Stimulated activated CD8-positive, alpha-beta memory T cell treated with anti-CD3 and anti-CD28 coated beads, Interleukin-15, amount 100 ng/mL, for 4 hours (primary cell): Measurements from ENCODE around the gene HDAC11.

Experiments used
- DNase-seq, 2 donors: peaks; one replicate each; pipeline ENCODE4 v3.0.0-alpha.2; 2020; ENCODE audit warnings: low read depth in 2 of 2

The HDAC11 gene

GRCh38 chr3:13524979-13525669 lies 45.0 kb downstream of the HDAC11 start:
- DNase-seq, result no peak

DNA sequence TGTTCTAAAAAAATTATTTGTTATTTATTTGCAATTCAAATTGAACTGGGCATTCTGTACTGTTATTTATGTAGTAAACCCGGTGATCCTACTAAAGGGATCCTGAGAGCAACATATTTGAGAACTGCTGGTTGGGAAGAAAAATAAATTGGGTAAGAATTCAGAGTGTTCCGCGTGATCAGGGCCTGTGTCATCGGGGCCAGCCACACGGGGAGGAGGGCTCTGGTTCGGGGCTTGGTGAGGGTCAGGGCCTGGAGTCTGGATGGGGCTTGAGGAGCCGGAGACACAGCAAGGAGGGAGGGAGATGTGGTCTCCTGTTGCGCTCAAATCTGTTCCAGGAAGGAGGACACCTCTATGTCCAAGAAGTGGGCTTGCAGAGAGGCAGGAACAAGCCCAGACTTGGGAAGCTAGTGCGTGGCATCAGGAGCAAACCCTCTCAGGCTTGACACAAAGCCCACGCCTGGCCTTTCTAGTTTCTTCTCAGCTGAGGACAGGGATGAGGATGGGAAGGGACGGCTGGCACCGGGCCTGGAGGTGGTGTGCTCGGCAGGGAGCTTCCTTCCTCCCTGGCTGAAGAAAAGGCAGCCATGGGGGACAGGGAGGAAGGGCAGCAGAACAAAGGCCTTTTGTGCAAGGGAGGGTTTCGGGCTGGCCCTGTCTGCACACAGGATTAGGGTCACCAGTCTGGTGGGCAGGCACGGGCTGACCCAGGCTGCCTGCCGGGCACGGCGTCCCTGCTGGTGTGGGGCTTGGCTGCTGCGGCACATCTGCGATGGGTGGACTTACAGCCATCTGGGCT lies 45.9 kb downstream of the HDAC11 start:
- DNase-seq, result no peak

DNA sequence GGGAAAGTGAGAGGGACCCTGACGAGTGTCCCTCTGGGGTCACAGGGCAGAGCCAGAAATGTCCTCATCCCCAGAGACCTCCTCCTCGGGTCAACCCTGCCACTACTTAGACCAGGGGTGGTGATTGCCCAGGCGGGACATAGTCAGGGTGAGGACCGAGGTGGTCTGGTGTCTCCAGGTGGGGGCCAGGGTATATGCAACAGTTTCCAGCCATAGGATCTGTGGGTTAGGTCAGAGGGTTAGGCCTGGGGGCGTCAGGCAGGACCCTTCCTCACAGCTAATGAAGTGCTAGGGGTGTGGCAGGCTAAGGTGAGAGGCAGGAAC lies 46.5 kb downstream of the HDAC11 start:
- no peak for DNase-seq

- DNase-seq, result no peak
These were observed 48.2 kb downstream of the HDAC11 start for GRCh38 chr3:13528217-13528867.

DNA sequence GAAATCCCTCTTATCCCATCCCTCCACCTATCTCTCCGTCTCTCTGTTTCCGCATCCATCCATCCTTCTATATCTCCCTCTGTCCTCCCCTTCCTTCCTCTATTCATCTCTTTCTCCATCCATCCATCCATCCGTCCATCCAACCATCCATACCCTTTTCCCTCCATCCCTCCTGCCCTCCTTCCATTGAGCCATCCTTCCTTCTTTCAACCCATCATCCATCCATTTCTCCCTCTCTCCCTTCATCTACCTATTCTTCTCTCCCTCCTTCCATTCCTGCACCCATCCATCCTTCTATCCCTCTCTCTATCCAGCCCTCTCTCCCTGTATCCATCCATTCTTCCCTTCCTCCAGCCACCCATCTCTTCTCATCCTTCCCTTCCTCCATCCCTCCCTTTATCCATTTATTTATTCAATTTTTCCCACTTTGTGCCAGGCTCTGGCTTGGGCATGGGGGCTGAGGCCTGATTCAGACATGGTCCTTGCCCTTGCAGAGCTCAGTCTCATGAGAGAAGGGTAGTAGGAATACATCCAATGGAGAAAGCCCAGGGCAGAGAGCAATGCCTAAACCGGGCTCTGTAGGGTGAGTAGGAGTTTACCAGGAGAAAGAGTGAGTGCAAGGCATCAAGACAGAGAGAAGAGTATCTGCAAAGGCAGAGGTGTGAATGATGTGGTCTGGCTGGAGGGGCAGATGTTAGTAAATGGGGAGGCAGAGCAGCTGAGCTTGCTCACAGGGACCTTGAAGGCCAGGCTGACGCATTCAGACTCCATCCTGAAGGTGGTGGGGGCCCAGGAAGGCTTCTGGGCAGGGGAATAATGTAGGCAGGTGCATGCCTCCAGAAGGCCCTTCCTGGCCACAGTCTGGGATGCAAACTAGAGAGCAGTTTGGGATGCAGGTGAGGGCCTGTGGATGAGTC lies 49.3 kb downstream of the HDAC11 start:
- no peak for DNase-seq

- DNase-seq, result no peak
These were observed 50.3 kb downstream of the HDAC11 start for GRCh38 chr3:13530241-13531009.

DNA sequence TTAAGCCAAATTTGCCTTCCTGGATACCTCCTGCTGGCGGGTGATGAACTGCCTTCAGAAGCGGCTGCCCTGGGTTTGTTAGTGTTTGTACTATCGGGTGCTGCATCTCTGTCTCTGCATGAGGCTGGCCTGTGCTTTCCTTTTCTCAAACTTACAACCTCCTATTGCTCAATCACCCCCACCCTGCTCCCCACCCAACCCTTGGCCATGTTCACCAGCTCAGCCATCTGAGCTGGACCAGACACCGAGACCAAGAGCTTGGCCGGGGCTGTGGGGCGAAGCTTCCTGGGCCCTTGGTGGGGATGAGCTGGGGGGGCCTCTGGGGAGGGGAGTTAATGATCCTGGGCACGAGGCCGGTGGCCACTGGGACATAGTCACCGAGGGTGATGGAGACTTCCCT lies 52.0 kb downstream of the HDAC11 start:
- DNase-seq, result no peak

GRCh38 chr3:13532631-13533030 lies 52.5 kb downstream of the HDAC11 start:
- DNase-seq, result no peak

DNA sequence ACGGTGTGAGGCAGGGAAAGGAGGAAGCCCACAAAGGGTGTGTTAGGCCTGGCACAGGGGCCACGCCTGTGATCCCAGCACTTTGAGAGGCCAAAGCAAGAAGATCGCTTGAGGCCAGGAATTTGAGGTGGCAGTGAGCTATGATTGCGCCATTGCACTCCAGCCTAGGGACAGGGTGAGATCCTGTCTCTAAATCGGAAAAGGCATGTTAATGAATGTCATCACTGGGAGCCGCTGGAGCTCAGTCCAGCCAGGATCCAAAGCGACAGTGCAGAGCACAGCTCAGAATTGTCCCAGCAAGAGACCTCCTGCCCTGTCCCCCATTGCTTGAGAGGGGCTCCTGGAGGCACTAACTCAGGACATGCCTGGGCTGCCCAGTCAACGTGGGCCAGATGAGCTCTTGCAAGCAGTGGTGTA lies 53.8 kb downstream of the HDAC11 start:
- no peak for DNase-seq

DNA sequence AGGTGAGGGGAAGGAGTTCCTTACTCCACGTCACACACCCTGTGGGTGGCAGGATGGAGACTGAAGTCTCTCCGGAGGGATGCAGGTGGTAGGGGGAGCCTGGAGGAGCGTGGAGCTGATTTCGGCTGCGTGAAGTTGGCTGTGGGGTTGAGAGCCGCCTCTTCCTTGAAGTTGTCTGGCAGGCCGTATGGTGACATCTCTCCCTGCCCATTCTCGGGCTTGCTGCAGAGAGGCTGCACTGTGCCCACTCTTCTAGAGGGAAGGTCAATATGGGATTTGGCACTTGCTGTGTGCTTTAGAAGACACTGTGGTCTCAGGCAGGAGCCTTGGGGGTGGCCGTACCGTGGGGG lies 55.4 kb downstream of the HDAC11 start:
- no peak for DNase-seq

DNA sequence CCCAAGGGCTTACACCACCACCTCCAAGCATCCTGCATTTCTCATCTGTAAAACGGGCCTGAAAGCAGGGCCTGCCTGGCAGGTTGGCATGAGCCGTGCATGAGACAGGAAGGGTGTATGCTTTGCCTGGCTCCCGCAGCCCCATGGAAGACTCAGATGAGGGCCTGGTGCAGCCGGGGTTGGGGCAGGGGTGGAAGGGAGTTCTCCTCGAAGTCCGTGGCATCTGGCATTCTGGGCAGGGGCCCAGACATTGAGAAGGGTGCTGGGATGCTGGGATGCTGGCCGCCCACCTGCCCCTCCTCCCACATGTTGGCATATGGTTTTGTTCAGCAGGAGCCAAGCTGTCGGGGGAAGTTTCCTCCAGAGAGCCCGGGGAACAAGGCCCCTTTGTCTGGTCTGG lies 55.8 kb downstream of the HDAC11 start:
- DNase-seq, result no peak

GRCh38 chr3:13536432-13536831 lies 56.3 kb downstream of the HDAC11 start:
- DNase-seq, result no peak

DNA sequence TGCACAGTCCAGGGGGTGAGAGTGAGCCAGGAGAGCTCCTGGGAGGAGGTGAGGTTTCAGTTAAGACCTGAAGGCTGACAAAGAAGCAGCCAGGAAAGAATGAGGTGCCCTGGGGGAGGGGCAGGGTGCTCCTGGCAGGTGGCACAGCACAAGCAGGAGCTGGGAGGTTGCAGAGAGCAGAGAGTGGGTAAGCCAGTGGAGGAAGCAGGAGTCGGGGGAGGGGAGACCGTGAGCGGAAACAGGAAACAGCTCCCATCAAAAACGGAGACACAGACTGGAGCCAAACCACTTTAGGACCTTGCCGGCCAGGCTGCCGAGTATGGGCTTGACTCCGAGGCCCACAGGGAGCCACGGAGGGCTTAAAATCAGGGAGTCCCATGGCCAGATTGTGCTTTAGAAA lies 56.7 kb downstream of the HDAC11 start:
- DNase-seq, result no peak

DNA sequence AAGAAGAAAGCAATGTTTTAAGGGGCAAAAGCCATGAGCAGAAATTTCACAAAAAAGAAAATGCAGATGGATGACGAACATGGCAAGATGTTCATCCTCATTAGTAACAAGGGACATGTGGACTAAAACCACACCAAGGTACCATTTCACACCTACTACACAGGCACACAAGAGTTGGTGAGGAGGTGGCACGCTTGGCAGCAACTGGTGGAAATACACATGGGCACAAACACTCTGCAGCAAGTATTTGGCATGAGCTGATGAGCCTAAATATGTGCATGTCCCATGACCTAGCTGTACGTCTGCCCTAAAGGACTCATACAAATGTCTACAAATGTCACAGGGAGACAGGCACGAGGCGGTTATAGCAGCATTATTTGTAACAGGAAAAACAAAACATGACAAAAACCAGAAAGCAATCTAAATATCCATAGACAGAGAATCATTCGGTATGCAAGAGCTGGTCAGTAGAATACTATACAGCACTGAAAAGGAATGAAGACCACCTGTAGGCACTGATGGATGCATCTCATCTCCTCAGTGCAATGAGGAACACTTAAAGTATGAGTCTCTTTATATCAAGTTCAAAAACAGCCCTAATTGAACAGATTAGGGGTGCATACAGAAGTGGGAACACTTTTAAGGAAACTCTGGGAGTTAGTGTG lies 57.3 kb downstream of the HDAC11 start:
- no peak for DNase-seq

DNA sequence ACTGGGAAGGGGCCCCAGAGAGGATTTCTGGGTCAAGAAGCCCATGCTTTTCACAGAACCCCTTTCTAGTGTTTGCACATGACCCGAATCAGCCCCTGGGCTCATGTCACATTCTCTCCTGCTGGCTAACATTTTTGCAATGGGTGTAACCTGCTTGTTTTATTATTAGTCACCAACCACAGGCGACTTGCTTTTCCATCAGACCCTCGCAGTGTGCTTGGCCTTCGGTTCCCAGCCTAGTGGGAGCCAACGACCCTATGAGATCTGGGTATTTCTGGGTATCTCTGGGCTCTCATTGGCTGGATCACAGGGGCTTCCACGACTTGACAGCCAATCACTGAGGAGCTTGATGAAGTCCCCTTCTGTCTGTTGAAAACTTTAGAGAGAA lies 57.8 kb downstream of the HDAC11 start:
- no peak for DNase-seq

DNA sequence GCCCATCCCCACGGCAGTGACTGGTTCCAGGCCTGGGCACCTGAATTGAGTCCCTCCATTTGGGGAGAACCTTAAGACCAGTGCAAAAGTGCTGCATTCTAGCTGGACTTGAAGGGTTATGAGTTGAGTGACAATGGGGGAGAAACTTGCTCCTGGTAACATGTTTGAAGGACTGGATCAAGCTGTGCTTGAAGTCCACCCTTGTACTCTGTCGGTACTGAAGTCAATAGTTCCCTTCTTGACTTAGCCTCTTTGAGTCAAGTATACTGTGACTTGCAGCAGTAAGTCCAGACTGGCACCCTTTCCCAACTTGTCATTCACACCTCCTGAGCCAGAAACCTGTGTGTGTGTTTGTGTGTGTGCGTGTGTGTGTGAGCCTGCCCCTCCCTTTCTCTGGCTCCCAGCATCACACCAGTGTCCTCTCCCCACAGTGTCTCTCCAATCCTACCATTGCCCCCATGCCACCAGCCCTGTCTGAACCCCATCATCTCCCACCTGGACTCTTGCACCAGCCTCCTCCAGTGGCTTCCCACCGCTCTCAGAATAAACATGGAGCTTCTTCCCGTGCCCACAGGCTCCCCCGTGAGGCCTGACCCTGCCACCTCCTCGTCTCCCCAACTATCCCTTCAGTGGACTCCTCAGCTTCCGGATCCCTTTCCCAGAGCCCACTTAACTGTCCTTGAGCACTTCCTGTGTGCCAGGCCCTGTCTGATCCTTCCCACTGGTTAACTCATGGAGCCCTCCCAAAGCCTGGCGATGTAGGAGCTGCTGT lies 58.6 kb downstream of the HDAC11 start:
- DNase-seq, result no peak

DNA sequence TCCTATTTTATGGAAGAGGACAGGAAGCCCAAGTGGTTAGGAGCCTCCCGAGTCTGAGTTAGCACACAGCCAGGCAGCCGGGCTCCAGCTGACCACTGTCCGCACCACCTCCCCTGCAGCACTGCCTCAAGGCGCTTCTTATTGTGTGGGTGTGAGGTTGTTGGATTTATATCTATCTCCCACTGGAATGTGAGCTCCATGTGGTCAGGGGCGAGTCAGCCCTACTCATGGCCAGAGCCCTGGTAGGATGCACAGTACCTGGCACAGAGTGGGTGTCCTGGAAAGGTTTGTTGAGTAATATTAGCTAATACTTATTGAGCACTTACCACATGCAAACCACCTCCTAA lies 59.2 kb downstream of the HDAC11 start:
- DNase-seq, result no peak

GRCh38 chr3:13539671-13540070 lies 59.6 kb downstream of the HDAC11 start:
- no peak for DNase-seq

- no peak for DNase-seq
These were observed 60.3 kb downstream of the HDAC11 start for GRCh38 chr3:13540297-13540995.

GRCh38 chr3:13541691-13542090 lies 61.6 kb downstream of the HDAC11 start:
- no peak for DNase-seq
